Stimulated activated CD8-positive, alpha-beta memory T cell treated with anti-CD3 and anti-CD28 coated beads, Interleukin-4, amount 100 ng/mL, for 24 hours (primary cell): ENCODE data around the gene IGFBP3.

ENCODE experiments used
- DNase-seq: peaks from one replicate; pipeline ENCODE4 v3.0.0-alpha.2; 2020; ENCODE audit warnings: low read depth

IGFBP3 gene

DNA sequence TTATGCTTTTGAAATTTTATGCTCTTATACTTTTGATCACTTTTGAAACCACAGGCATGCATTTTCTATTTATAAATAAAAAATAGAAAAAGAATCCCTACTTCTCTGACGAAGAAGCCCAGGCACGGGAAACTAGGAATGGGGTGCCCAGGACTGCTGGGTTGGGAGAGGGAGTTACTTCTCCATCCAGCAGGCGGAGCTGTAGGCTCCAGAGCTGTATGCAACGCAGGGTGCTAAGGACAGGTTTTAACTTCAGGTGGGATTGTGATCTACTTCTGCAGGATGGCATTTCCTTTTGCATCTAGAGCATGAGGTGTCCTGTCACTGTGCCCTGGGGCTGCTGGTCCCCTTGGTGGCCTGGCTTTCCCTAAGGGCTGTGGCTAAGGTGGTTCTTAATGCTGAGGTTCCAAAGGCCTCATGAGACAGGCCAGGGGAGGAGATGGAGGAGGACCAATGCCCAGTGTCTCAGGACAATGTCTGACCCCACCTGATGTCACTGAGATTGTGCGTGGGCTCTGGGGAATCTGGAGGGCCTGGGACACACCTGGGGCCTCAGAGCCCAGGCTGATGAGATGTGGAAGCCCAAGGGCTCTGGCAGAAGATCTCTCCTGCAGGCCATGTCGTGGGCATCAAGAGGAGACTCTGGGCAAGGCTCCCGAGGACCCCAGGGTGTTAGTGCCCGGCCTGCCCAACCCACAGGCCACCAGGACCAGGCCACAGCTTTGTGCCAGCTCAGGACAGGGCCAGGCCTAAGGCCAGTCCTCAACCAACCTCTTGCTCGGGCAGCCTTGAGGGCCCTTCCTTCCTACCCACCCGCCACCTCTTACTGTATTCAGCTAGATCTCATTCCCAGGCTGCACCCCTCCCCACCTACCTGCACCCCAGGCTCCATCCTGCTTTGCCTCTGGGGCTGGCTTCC, 48.7 kb downstream of the IGFBP3 start:
- DNase-seq = no peak

DNA sequence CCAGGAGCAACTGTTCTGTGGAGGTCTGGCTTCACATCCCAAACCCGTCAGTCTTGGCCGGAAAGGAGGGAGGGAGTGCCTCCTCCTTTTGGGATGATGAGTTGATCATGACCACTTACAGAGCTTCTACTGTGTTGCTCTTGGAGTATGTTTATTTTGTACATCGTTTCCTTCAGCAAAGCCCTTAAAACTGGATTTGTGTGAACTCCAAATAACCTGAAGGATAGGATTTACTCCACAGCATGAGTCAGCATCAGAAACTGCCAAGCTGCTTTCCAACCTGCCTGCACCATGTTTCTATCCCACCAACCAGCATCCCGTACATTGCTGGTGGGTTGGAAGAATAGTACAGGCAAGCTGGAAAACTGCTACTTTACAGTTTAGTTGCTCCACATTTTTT, 51.6 kb downstream of the IGFBP3 start:
- DNase-seq = no peak

DNA sequence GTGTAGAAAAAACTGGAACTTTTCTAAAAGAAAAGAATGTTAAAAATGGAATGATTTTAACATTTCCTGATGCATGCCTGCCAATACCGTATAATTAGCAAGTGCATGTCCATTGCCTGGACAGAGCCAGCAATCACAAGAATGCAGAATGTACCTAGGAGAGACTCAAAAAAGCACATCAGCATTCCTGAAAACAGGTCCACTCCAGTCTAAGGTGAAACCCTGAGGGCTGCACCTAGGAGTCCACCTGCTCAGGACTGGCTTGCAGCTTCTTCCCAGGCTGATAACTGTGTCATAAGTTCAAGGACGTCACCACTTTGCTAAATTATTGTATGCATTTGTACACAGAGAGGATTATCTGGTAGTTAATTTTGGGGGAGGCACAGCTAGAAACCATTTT, 53.6 kb downstream of the IGFBP3 start:
- DNase-seq = no peak

DNA sequence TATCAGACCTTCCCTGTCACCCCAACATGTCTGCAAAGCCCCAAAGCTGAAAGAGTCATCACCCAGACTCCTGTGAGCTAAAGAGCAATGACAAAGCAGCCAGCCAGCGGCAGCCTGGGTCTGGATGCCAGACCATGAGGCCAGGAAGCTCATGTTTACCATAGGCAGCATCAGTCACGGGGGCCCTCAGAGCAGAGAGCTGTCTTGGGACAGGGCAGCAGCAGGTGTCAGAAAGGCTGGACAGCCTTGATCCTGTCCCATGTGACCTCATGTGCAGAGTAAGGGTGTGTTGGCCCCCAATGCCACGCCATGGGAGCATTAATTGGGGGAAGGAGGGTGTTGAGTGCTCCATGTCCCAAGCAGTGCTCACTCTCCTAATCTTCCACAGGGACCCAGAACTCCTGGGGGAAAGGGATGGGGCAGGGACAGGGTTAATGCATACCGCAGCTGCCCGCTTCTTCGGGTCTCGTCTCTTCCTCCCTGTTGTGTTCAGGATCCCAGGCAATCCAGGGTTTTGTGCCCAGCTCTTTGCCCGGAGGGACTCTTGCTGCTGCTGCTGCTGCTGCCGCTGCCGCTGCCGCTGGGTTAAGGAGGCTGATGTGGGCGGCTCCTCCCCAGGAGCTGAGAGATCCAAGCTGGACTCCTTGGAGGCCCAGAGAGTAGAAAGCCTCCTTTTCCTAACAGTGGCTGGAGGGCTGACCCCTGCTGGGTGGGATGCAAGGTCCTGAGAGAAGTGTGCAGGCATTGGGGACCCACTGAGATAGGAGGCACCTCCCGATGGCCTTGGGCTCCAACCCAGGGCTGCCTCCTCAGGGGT, 55.3 kb downstream of the IGFBP3 start:
- DNase-seq = no peak

DNA sequence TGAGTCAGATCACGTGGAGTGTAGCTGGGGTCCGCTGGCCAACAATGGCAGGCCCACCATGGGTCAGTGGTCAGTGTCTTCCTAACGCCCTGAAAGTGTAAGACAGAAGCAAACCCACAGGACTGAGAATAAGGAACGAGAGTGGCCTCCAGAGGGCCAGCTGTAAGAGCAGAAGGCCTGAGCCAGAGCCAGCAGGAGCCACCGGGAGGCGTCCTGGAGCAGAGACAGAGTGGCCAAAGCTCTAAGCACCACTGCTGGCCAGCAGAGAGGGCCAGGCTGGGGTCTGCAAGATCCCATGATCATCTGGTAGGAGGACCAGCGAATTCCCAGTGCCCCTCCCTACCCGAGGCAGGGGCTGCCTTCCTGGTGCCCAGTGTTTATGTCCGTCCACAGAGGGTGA, 57.4 kb downstream of the IGFBP3 start:
- no peak for DNase-seq
